HepG2 (cell line): ENCODE measurements around the gene RIN3.

Source experiments
- HDAC2 ChIP-seq: sonication (generic); formaldehyde crosslinking; IDR thresholded peaks from 2 replicates; pipeline ENCODE4 v1.4.0; 2020; ENCODE audit warnings: missing genetic modification reagents
- RFXANK ChIP-seq: IDR thresholded peaks from 2 replicates; pipeline ENCODE4 v1.6.1; 2016
- ZBTB49 ChIP-seq: sonication (generic); formaldehyde crosslinking; IDR thresholded peaks from 2 replicates; pipeline ENCODE4 v1.4.0; 2020; ENCODE audit warnings: missing genetic modification reagents, borderline replicate concordance
- ZNF160 ChIP-seq: sonication (generic); formaldehyde crosslinking; IDR thresholded peaks from 2 replicates; pipeline ENCODE4 v1.8.0; 2022; ENCODE audit warnings: mild to moderate bottlenecking, inconsistent platforms, missing genetic modification reagents
- ZNF772 ChIP-seq: sonication (generic); formaldehyde crosslinking; IDR thresholded peaks from 2 replicates; pipeline ENCODE4 v1.5.0; 2020; ENCODE audit warnings: mild to moderate bottlenecking, missing genetic modification reagents
- ZNF850 ChIP-seq: sonication (generic); formaldehyde crosslinking; conservative IDR thresholded peaks from 2 replicates; pipeline ENCODE4 v1.9.0; 2021; ENCODE audit warnings: mild to moderate bottlenecking, missing genetic modification reagents

- no peak for TF ChIP-seq ZNF850 (CRISPR knock-in tag)
- TF ChIP-seq ZNF772 (CRISPR knock-in tag): no peak
- no peak for TF ChIP-seq ZBTB49 (CRISPR knock-in tag)
- no peak for TF ChIP-seq HDAC2 (CRISPR knock-in tag)
- TF ChIP-seq RFXANK (CRISPR knock-in tag): no peak
- no peak for TF ChIP-seq ZNF160 (CRISPR knock-in tag)
Measured at GRCh38 chr14:92555465-92556111, 42.0 kb downstream of the RIN3 start.
